Measurements from ENCODE around the gene TIMM8A. TPM values are rescaled to one million over a fixed set of nuclear protein-coding genes. Genes with fewer than 3 reads are reported as not detected.

The TIMM8A gene
- total and polyA plus RNA-seq, 2 of the 13 experiments (the other 11 are each of a cell fraction or from before 2014, with no cell fraction given), result 6.1 to 25.5 TPM

DNA sequence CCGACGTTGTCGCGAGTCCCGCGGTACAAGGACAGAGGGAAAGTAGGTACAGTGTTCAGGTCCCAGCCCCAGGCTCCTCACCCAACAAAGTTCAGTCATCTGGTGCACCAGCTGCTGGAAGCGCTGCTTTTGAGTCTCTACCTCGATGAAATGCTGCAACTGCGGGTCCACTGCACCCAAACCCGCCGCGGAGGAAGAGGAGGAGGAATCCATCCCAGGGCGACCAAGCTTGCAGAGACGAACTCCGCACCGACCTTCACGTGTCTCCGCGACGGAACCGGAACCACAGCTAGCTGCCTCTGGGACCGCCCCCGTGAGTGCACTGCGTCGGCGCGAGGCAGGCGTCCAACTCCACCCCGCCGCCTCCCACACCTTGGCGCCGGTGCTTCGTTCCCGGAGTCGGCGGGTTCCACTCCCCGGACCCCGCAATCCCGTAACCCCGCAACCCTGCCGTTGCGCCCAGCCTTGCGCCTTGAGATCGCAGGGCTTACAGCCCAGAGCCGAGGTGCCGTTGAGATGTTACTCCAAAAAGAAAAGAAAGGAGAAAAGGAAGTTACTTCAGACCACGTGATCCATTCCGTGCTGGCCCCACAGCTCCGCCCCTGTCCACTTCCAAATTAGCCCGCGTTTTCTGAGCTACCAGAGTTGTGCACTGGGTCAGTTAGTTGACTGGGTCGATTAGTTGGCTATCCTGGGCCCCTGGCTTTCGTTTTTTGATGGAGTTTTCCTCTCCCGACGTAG, at the start of gene TIMM8A (continued):
- TF ChIP-seq, protein P1, sequence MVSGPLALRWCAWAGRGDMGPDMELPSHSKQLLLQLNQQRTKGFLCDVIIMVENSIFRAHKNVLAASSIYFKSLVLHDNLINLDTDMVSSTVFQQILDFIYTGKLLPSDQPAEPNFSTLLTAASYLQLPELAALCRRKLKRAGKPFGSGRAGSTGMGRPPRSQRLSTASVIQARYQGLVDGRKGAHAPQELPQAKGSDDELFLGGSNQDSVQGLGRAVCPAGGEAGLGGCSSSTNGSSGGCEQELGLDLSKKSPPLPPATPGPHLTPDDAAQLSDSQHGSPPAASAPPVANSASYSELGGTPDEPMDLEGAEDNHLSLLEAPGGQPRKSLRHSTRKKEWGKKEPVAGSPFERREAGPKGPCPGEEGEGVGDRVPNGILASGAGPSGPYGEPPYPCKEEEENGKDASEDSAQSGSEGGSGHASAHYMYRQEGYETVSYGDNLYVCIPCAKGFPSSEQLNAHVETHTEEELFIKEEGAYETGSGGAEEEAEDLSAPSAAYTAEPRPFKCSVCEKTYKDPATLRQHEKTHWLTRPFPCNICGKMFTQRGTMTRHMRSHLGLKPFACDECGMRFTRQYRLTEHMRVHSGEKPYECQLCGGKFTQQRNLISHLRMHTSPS (CRISPR knock-in tag; IDR thresholded peaks at IDR 0.05; ENCODE audit: low read depth), result no peak
- TF ChIP-seq, protein P2, sequence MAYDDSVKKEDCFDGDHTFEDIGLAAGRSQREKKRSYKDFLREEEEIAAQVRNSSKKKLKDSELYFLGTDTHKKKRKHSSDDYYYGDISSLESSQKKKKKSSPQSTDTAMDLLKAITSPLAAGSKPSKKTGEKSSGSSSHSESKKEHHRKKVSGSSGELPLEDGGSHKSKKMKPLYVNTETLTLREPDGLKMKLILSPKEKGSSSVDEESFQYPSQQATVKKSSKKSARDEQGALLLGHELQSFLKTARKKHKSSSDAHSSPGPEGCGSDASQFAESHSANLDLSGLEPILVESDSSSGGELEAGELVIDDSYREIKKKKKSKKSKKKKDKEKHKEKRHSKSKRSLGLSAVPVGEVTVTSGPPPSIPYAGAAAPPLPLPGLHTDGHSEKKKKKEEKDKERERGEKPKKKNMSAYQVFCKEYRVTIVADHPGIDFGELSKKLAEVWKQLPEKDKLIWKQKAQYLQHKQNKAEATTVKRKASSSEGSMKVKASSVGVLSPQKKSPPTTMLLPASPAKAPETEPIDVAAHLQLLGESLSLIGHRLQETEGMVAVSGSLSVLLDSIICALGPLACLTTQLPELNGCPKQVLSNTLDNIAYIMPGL (CRISPR knock-in tag; IDR thresholded peaks at IDR 0.05; ENCODE audit: borderline replicate concordance in 1 of 2, low read depth in 1 of 2), result peak; percentile 29 to 42; a peak in 1 of 4 replicates
- TF ChIP-seq ZNF253 (CRISPR knock-in tag; IDR thresholded peaks at IDR 0.05; ENCODE audit: borderline replicate concordance), result no peak
- TF ChIP-seq, protein P3, sequence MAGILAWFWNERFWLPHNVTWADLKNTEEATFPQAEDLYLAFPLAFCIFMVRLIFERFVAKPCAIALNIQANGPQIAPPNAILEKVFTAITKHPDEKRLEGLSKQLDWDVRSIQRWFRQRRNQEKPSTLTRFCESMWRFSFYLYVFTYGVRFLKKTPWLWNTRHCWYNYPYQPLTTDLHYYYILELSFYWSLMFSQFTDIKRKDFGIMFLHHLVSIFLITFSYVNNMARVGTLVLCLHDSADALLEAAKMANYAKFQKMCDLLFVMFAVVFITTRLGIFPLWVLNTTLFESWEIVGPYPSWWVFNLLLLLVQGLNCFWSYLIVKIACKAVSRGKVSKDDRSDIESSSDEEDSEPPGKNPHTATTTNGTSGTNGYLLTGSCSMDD (CRISPR knock-in tag; IDR thresholded peaks at IDR 0.05), result no peak
- TF ChIP-seq BHLHE40 (IDR thresholded peaks at IDR 0.05; ENCODE audit: low read length), result no peak
- TF ChIP-seq, protein P4, sequence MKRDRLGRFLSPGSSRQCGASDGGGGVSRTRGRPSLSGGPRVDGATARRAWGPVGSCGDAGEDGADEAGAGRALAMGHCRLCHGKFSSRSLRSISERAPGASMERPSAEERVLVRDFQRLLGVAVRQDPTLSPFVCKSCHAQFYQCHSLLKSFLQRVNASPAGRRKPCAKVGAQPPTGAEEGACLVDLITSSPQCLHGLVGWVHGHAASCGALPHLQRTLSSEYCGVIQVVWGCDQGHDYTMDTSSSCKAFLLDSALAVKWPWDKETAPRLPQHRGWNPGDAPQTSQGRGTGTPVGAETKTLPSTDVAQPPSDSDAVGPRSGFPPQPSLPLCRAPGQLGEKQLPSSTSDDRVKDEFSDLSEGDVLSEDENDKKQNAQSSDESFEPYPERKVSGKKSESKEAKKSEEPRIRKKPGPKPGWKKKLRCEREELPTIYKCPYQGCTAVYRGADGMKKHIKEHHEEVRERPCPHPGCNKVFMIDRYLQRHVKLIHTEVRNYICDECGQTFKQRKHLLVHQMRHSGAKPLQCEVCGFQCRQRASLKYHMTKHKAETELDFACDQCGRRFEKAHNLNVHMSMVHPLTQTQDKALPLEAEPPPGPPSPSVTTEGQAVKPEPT (CRISPR knock-in tag; IDR thresholded peaks at IDR 0.05; ENCODE audit: low read depth), result no peak
- TF ChIP-seq SNAI1 (CRISPR knock-in tag; IDR thresholded peaks at IDR 0.05; ENCODE audit: borderline replicate concordance), result no peak
- TF ChIP-seq, protein P5, sequence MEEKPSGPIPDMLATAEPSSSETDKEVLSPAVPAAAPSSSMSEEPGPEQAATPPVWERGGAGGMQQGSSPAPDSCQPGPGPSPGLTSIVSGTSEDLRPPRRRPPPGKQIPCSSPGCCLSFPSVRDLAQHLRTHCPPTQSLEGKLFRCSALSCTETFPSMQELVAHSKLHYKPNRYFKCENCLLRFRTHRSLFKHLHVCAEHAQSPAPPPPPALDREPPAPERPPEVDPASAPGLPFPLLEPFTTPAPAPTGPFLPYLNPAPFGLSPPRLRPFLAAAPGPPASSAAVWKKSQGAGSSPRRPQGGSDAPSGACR (CRISPR knock-in tag; IDR thresholded peaks at IDR 0.05), result peak; percentile 35; the same call in 1 of the 2 replicates
- TF ChIP-seq HNF4G (IDR thresholded peaks at IDR 0.05; ENCODE audit: borderline replicate concordance, low read depth, low read length), result no peak
- TF ChIP-seq HNF4G (CRISPR knock-in tag; IDR thresholded peaks at IDR 0.05; ENCODE audit: borderline replicate concordance, low read depth), result no peak
- TF ChIP-seq, protein P6, sequence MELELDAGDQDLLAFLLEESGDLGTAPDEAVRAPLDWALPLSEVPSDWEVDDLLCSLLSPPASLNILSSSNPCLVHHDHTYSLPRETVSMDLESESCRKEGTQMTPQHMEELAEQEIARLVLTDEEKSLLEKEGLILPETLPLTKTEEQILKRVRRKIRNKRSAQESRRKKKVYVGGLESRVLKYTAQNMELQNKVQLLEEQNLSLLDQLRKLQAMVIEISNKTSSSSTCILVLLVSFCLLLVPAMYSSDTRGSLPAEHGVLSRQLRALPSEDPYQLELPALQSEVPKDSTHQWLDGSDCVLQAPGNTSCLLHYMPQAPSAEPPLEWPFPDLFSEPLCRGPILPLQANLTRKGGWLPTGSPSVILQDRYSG (CRISPR knock-in tag; IDR thresholded peaks at IDR 0.05), result no peak
- peak; percentile 19; the same call in 1 of the 2 replicates for TF ChIP-seq ZFY (CRISPR knock-in tag; IDR thresholded peaks at IDR 0.05)
- no peak for TF ChIP-seq ZFP41 (CRISPR knock-in tag; IDR thresholded peaks at IDR 0.05; ENCODE audit: borderline replicate concordance)
- TF ChIP-seq, protein P7, sequence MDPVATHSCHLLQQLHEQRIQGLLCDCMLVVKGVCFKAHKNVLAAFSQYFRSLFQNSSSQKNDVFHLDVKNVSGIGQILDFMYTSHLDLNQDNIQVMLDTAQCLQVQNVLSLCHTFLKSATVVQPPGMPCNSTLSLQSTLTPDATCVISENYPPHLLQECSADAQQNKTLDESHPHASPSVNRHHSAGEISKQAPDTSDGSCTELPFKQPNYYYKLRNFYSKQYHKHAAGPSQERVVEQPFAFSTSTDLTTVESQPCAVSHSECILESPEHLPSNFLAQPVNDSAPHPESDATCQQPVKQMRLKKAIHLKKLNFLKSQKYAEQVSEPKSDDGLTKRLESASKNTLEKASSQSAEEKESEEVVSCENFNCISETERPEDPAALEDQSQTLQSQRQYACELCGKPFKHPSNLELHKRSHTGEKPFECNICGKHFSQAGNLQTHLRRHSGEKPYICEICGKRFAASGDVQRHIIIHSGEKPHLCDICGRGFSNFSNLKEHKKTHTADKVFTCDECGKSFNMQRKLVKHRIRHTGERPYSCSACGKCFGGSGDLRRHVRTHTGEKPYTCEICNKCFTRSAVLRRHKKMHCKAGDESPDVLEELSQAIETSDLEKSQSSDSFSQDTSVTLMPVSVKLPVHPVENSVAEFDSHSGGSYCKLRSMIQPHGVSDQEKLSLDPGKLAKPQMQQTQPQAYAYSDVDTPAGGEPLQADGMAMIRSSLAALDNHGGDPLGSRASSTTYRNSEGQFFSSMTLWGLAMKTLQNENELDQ (CRISPR knock-in tag; IDR thresholded peaks at IDR 0.05; ENCODE audit: borderline replicate concordance), result no peak
- TF ChIP-seq ZNF775 (CRISPR knock-in tag; IDR thresholded peaks at IDR 0.05; ENCODE audit: borderline replicate concordance), result no peak
- 0 out of 2 replicates have a peak, but pooled peaks have one; percentile 38 for TF ChIP-seq CBFB (CRISPR knock-in tag; IDR thresholded peaks at IDR 0.05)

Measured in HepG2 (cell line).